ENCODE measurements around the gene SPDYE3.
"Not testable (repeated sequence)": the region's sequence is repeated elsewhere in the genome, so short reads cannot be mapped to it uniquely, and the experiment has no call there.

SPDYE3 gene

GRCh38 chr7:100307402-100307801, at the start of gene SPDYE3:
Gene SPDYE3 (plus strand): TSS chr7:100307702. CDS start chr7:100307886, 184 bp downstream.
- not testable (repeated sequence) for H3K9me3 Mint-ChIP-seq; H3K4me1 Mint-ChIP-seq; H3K27me3 Mint-ChIP-seq; ATAC-seq (replicated peaks; ENCODE audit: extremely low read depth, poor library complexity, severe bottlenecking); DNase-seq (ENCODE audit: low spot score in 2 of 2); H3K36me3 Mint-ChIP-seq (ENCODE audit: insufficient read depth); H3K4me3 Mint-ChIP-seq; H3K27ac Mint-ChIP-seq (ENCODE audit: low read depth)

GRCh38 chr7:100259984-100260383, 47.5 kb upstream of the SPDYE3 start:
- not testable (repeated sequence) for H3K9me3 Mint-ChIP-seq; H3K4me3 Mint-ChIP-seq; H3K27me3 Mint-ChIP-seq; H3K4me1 Mint-ChIP-seq; DNase-seq (ENCODE audit: low spot score in 2 of 2); H3K27ac Mint-ChIP-seq (ENCODE audit: low read depth); H3K36me3 Mint-ChIP-seq (ENCODE audit: insufficient read depth); ATAC-seq (replicated peaks; ENCODE audit: extremely low read depth, poor library complexity, severe bottlenecking)

- H3K27me3 Mint-ChIP-seq; ATAC-seq (replicated peaks; ENCODE audit: extremely low read depth, poor library complexity, severe bottlenecking); H3K27ac Mint-ChIP-seq (ENCODE audit: low read depth); H3K36me3 Mint-ChIP-seq (ENCODE audit: insufficient read depth); H3K9me3 Mint-ChIP-seq; H3K4me3 Mint-ChIP-seq; DNase-seq (ENCODE audit: low spot score in 2 of 2): not testable (repeated sequence)
- peaks cover 14% of the 10 kb centered on the region for H3K4me1 Mint-ChIP-seq
Observed at GRCh38 chr7:100262896-100263295, 44.6 kb upstream of the SPDYE3 start.

- not testable (repeated sequence) for H3K9me3 Mint-ChIP-seq; H3K36me3 Mint-ChIP-seq (ENCODE audit: insufficient read depth); H3K27ac Mint-ChIP-seq (ENCODE audit: low read depth); ATAC-seq (replicated peaks; ENCODE audit: extremely low read depth, poor library complexity, severe bottlenecking); DNase-seq (ENCODE audit: low spot score in 2 of 2); H3K4me3 Mint-ChIP-seq; H3K27me3 Mint-ChIP-seq
- H3K4me1 Mint-ChIP-seq = peaks cover 20% of the 10 kb centered on the region
Observed at GRCh38 chr7:100264223-100264622, 43.3 kb upstream of the SPDYE3 start.

- H3K9me3 Mint-ChIP-seq, H3K27me3 Mint-ChIP-seq: not testable (repeated sequence)
Observed at GRCh38 chr7:100264669-100265165, 42.8 kb upstream of the SPDYE3 start.

GRCh38 chr7:100265851-100266250, 41.7 kb upstream of the SPDYE3 start:
- not testable (repeated sequence) for H3K27me3 Mint-ChIP-seq; H3K36me3 Mint-ChIP-seq (ENCODE audit: insufficient read depth); ATAC-seq (replicated peaks; ENCODE audit: extremely low read depth, poor library complexity, severe bottlenecking); H3K9me3 Mint-ChIP-seq; H3K4me3 Mint-ChIP-seq; DNase-seq (ENCODE audit: low spot score in 2 of 2)
- Mint-ChIP-seq H3K4me1 (peaks cover 20% of the 10 kb centered on the region), H3K27ac (ENCODE audit: low read depth) (peak overlapping the region; percentile 10)

More at GRCh38 chr7:100264669-100265165, 42.8 kb upstream of the SPDYE3 start:
- H3K4me3 Mint-ChIP-seq; DNase-seq (ENCODE audit: low spot score in 2 of 2); H3K27ac Mint-ChIP-seq (ENCODE audit: low read depth); ATAC-seq (replicated peaks; ENCODE audit: extremely low read depth, poor library complexity, severe bottlenecking); H3K36me3 Mint-ChIP-seq (ENCODE audit: insufficient read depth): not testable (repeated sequence)
- peaks cover 20% of the 10 kb centered on the region for H3K4me1 Mint-ChIP-seq

GRCh38 chr7:100266576-100267354, 40.7 kb upstream of the SPDYE3 start:
- Mint-ChIP-seq H3K9me3 (no peaks in the 10 kb centered on the region), H3K27me3 (no peaks in the 10 kb centered on the region), H3K36me3 (ENCODE audit: insufficient read depth) (peaks cover 10% of the 10 kb centered on the region), H3K27ac (ENCODE audit: low read depth) (peak overlapping the region; percentile 20), H3K4me3 (no peak overlapping the region), H3K4me1 (peaks cover 24% of the 10 kb centered on the region)
- ATAC-seq (replicated peaks; ENCODE audit: extremely low read depth, poor library complexity, severe bottlenecking) (no peak), DNase-seq (ENCODE audit: low spot score in 2 of 2) (no peak)

- no peak overlapping the region for H3K27ac Mint-ChIP-seq (ENCODE audit: low read depth)
- H3K27me3 Mint-ChIP-seq = no peaks in the 10 kb centered on the region
- peaks cover 12% of the 10 kb centered on the region for H3K36me3 Mint-ChIP-seq (ENCODE audit: insufficient read depth)
- ATAC-seq (replicated peaks; ENCODE audit: extremely low read depth, poor library complexity, severe bottlenecking) = no peak
- DNase-seq (ENCODE audit: low spot score in 2 of 2) = no peak
- H3K4me3 Mint-ChIP-seq = no peak overlapping the region
- no peaks in the 10 kb centered on the region for H3K9me3 Mint-ChIP-seq
- peaks cover 24% of the 10 kb centered on the region for H3K4me1 Mint-ChIP-seq
Observed at GRCh38 chr7:100267648-100268047, 39.9 kb upstream of the SPDYE3 start.

GRCh38 chr7:100268882-100269281, 38.6 kb upstream of the SPDYE3 start:
- not testable (repeated sequence) for H3K27me3 Mint-ChIP-seq; ATAC-seq (replicated peaks; ENCODE audit: extremely low read depth, poor library complexity, severe bottlenecking); H3K4me3 Mint-ChIP-seq; H3K9me3 Mint-ChIP-seq; DNase-seq (ENCODE audit: low spot score in 2 of 2)
- Mint-ChIP-seq H3K27ac (ENCODE audit: low read depth) (peak overlapping the region; percentile 2), H3K36me3 (ENCODE audit: insufficient read depth) (peaks cover 13% of the 10 kb centered on the region), H3K4me1 (peaks cover 24% of the 10 kb centered on the region)

- not testable (repeated sequence) for H3K4me3 Mint-ChIP-seq; DNase-seq (ENCODE audit: low spot score in 2 of 2)
Observed at GRCh38 chr7:100269306-100270045, 38.0 kb upstream of the SPDYE3 start.

GRCh38 chr7:100270046-100270918, 37.2 kb upstream of the SPDYE3 start:
- DNase-seq (ENCODE audit: low spot score in 2 of 2); ATAC-seq (replicated peaks; ENCODE audit: extremely low read depth, poor library complexity, severe bottlenecking); H3K9me3 Mint-ChIP-seq; H3K27me3 Mint-ChIP-seq: not testable (repeated sequence)
- peak overlapping the region; percentile 77 for H3K4me3 Mint-ChIP-seq
- peaks cover 24% of the 10 kb centered on the region for H3K4me1 Mint-ChIP-seq
- H3K36me3 Mint-ChIP-seq (ENCODE audit: insufficient read depth) = peaks cover 12% of the 10 kb centered on the region
- peak overlapping the region; percentile 55 for H3K27ac Mint-ChIP-seq (ENCODE audit: low read depth)

More at GRCh38 chr7:100269306-100270045, 38.0 kb upstream of the SPDYE3 start:
- not testable (repeated sequence) for H3K9me3 Mint-ChIP-seq; H3K27ac Mint-ChIP-seq (ENCODE audit: low read depth); H3K27me3 Mint-ChIP-seq; ATAC-seq (replicated peaks; ENCODE audit: extremely low read depth, poor library complexity, severe bottlenecking)
- peaks cover 12% of the 10 kb centered on the region for H3K36me3 Mint-ChIP-seq (ENCODE audit: insufficient read depth)
- peaks cover 24% of the 10 kb centered on the region for H3K4me1 Mint-ChIP-seq
